Osteocyte (in vitro differentiated cells): ENCODE data around the gene SLC6A6. TPM values are rescaled to one million over a fixed set of nuclear protein-coding genes. Genes with fewer than 3 reads are reported as not detected.

Source experiments
- DNase-seq: peaks from one replicate; pipeline ENCODE4 v3.0.0; 2021; ENCODE audit warnings: mixed read lengths; ENCODE audit not compliant: unreplicated experiment; ENCODE audit errors: extremely low spot score
- H3K27ac Mint-ChIP-seq: one replicate; pipeline ENCODE4 v1.8.0; 2021; ENCODE audit warnings: mild to moderate bottlenecking, mixed read lengths; ENCODE audit not compliant: unreplicated experiment
- H3K27me3 Mint-ChIP-seq: one replicate; pipeline ENCODE4 v1.8.0; 2021; ENCODE audit warnings: mixed read lengths; ENCODE audit not compliant: unreplicated experiment
- H3K36me3 Mint-ChIP-seq: one replicate; pipeline ENCODE4 v1.8.0; 2021; ENCODE audit warnings: mixed read lengths; ENCODE audit not compliant: unreplicated experiment
- H3K4me1 Mint-ChIP-seq: one replicate; pipeline ENCODE4 v1.8.0; 2021; ENCODE audit warnings: mixed read lengths; ENCODE audit not compliant: unreplicated experiment
- H3K4me3 Mint-ChIP-seq: one replicate; pipeline ENCODE4 v1.8.0; 2021; ENCODE audit warnings: mild to moderate bottlenecking, moderate library complexity, mixed read lengths; ENCODE audit not compliant: unreplicated experiment
- H3K9me3 Mint-ChIP-seq: one replicate; pipeline ENCODE4 v1.8.0; 2021; ENCODE audit warnings: mixed read lengths; ENCODE audit not compliant: unreplicated experiment
- CTCF ChIP-seq: fragments of 200-600 bp; sonication (generic); IDR thresholded peaks from 2 replicates; pipeline ENCODE4 v1.5.0; 2021; ENCODE audit warnings: antibody characterized with exemption, mild to moderate bottlenecking, moderate library complexity
- total RNA-seq: library from RNA; stranded (reverse); gene quantifications from 2 replicates; pipeline ENCODE4 v1.2.1, GENCODE V29; 2021

Gene SLC6A6
- total RNA-seq, 1 donor from 2014 or later = 41.9 TPM

- Mint-ChIP-seq H3K9me3 (no peaks in the 10 kb centered on the region), H3K36me3 (peaks cover 13% of the 10 kb centered on the region), H3K4me1 (peaks cover 21% of the 10 kb centered on the region), H3K27me3 (no peaks in the 10 kb centered on the region), H3K27ac (no peak overlapping the region), H3K4me3 (no peak overlapping the region)
- DNase-seq = no peak
- TF ChIP-seq CTCF = no peak
Measured at GRCh38 chr3:14463330-14464140, 61.1 kb downstream of the SLC6A6 start.

GRCh38 chr3:14464141-14464465 lies 61.7 kb downstream of the SLC6A6 start:
- TF ChIP-seq CTCF = no peak
- Mint-ChIP-seq H3K27ac (no peak overlapping the region), H3K27me3 (no peaks in the 10 kb centered on the region), H3K4me1 (peaks cover 21% of the 10 kb centered on the region), H3K36me3 (peaks cover 13% of the 10 kb centered on the region), H3K9me3 (no peaks in the 10 kb centered on the region), H3K4me3 (no peak overlapping the region)
- DNase-seq = no peak

- H3K4me3 Mint-ChIP-seq = no peak overlapping the region
- TF ChIP-seq CTCF = no peak
- no peak for DNase-seq
- peaks cover 13% of the 10 kb centered on the region for H3K36me3 Mint-ChIP-seq
- H3K4me1 Mint-ChIP-seq = peaks cover 21% of the 10 kb centered on the region
- no peak overlapping the region for H3K27ac Mint-ChIP-seq
- no peaks in the 10 kb centered on the region for H3K9me3 Mint-ChIP-seq
- H3K27me3 Mint-ChIP-seq = no peaks in the 10 kb centered on the region
Measured at GRCh38 chr3:14464521-14464920, 62.1 kb downstream of the SLC6A6 start.

- DNase-seq = no peak
- Mint-ChIP-seq H3K4me1 (peaks cover 16% of the 10 kb centered on the region), H3K36me3 (peaks cover 16% of the 10 kb centered on the region), H3K9me3 (no peaks in the 10 kb centered on the region), H3K4me3 (no peak overlapping the region), H3K27ac (no peak overlapping the region), H3K27me3 (no peaks in the 10 kb centered on the region)
- TF ChIP-seq CTCF = no peak
Measured at GRCh38 chr3:14465425-14465824, 63.0 kb downstream of the SLC6A6 start.

- H3K4me1 Mint-ChIP-seq = peaks cover 13% of the 10 kb centered on the region
- no peak for DNase-seq
- no peak for TF ChIP-seq CTCF
- H3K9me3 Mint-ChIP-seq = no peaks in the 10 kb centered on the region
- no peak overlapping the region for H3K27ac Mint-ChIP-seq
- peaks cover 13% of the 10 kb centered on the region for H3K36me3 Mint-ChIP-seq
- H3K27me3 Mint-ChIP-seq = no peaks in the 10 kb centered on the region
- H3K4me3 Mint-ChIP-seq = no peak overlapping the region
Measured at GRCh38 chr3:14466179-14466903, 63.9 kb downstream of the SLC6A6 start.
